MCF 10A (cell line): ENCODE data around the gene GALNT4. TPM values are rescaled to one million over a fixed set of nuclear protein-coding genes. Genes with fewer than 3 reads are reported as not detected.

Source experiments
- BruUV-seq: library from RNA; stranded (reverse); fragments of 400-500 nt; replicated peaks from 2 replicates; lab custom pipeline; 2021; lab: Mats Ljungman, UMichigan
- CTCF ChIA-PET: fragments of 300-600 bp; sonication (Branson Sonifier 250); formaldehyde crosslinking; extraction: SDS; loops from one replicate; lab custom pipeline; 2021; ENCODE audit warnings: antibody characterized with exemption, inconsistent platforms; lab: Yijun Ruan, JAX
- POLR2A ChIA-PET: fragments of 300-600, 350-650 bp; sonication (Branson Sonifier 250); formaldehyde crosslinking; extraction: SDS; loops from one replicate; lab custom pipeline; 2020; ENCODE audit warnings: antibody characterized with exemption, inconsistent platforms; lab: Yijun Ruan, JAX
- DNase-seq: peaks from one replicate; pipeline ENCODE4 v3.0.0-alpha.2; 2018; ENCODE audit not compliant: unreplicated experiment
- H3K27ac Mint-ChIP-seq: one replicate; pipeline ENCODE4 v1.8.0; 2022; ENCODE audit warnings: mild to moderate bottlenecking, low read depth, mixed read lengths; ENCODE audit not compliant: unreplicated experiment
- H3K27me3 Mint-ChIP-seq: one replicate; pipeline ENCODE4 v1.8.0; 2022; ENCODE audit warnings: mixed read lengths; ENCODE audit not compliant: insufficient read depth, unreplicated experiment
- H3K36me3 Mint-ChIP-seq: one replicate; pipeline ENCODE4 v1.8.0; 2022; ENCODE audit warnings: mild to moderate bottlenecking, moderate library complexity, mixed read lengths; ENCODE audit not compliant: insufficient read depth, unreplicated experiment
- H3K4me1 Mint-ChIP-seq: one replicate; pipeline ENCODE4 v1.8.0; 2022; ENCODE audit warnings: mixed read lengths; ENCODE audit not compliant: insufficient read depth, unreplicated experiment
- H3K4me3 Mint-ChIP-seq: one replicate; pipeline ENCODE4 v1.8.0; 2022; ENCODE audit warnings: mild to moderate bottlenecking, moderate library complexity, mixed read lengths; ENCODE audit not compliant: unreplicated experiment
- H3K9me3 Mint-ChIP-seq: one replicate; pipeline ENCODE4 v1.8.0; 2022; ENCODE audit warnings: mixed read lengths; ENCODE audit not compliant: unreplicated experiment
- CTCF ChIP-seq: fragments of 200-600 bp; IDR thresholded peaks from one replicate; pipeline ENCODE4 v1.8.0; 2022; ENCODE audit warnings: antibody characterized with exemption, mild to moderate bottlenecking; ENCODE audit not compliant: unreplicated experiment
- intact Hi-C: fragments of 100-400 bp; cut with micrococcal nuclease; formaldehyde crosslinking; loops from 2 replicates; pipeline ENCODE4 v1.14.1; 2022
- total RNA-seq: library from RNA; stranded (reverse); gene quantifications from 2 replicates; pipeline ENCODE4 v1.2.3, GENCODE V29; 2022

Gene GALNT4
- total RNA-seq, 1 experiment from 2014 or later, result 2.8 TPM

DNA sequence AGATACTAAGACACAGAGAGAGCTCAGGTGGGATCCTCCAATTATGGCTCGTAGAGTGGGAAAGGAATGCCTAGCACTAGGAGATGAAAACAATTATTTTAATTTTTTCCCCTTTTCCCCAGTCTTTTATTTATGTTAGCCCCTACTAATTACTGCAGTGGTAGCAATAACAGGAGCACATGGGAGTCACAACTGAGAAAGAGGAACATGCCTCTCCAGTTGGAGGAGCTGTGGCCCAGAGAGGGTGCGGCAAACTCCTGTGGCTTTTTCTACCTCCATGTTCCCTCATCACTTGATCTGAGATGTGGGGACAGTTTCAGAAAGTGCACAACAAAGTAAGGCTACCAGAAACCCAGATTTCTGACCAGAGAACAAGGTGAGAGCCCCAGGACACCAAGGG lies 27.2 kb upstream of the GALNT4 start:
- H3K27ac Mint-ChIP-seq, result no peak overlapping the region

GRCh38 chr12:89547101-89547500 lies 22.5 kb upstream of the GALNT4 start:
- intact Hi-C loops, result loop anchor here (10.0 kb wide), 1 partner anchor 1148 kb away; no protein-coding TSS in a partner anchor
- no peak overlapping the region for H3K27ac Mint-ChIP-seq
- no peak for DNase-seq
- H3K36me3 Mint-ChIP-seq, result no peaks in the 10 kb centered on the region
- H3K27me3 Mint-ChIP-seq, result no peaks in the 10 kb centered on the region
- no TSS peak for BruUV-seq
- H3K4me3 Mint-ChIP-seq, result no peak overlapping the region
- CTCF ChIA-PET, result no interaction called here
- H3K4me1 Mint-ChIP-seq, result peaks cover 32% of the 10 kb centered on the region
- POLR2A ChIA-PET, result interaction anchor here (0.6 to 1.6 kb wide), 3 partner anchors 21 to 162 kb away, joined by 3 read pairs; partner anchors contain the start of gene ATP2B1
- no peak for TF ChIP-seq CTCF
- no peaks in the 10 kb centered on the region for H3K9me3 Mint-ChIP-seq

More for the DNA sequence above, 27.2 kb upstream of the GALNT4 start:
- BruUV-seq, result no TSS peak
- no peak for TF ChIP-seq CTCF
- Mint-ChIP-seq H3K4me1 (no peaks in the 10 kb centered on the region), H3K9me3 (no peaks in the 10 kb centered on the region), H3K27me3 (no peaks in the 10 kb centered on the region), H3K4me3 (no peak overlapping the region), H3K36me3 (no peaks in the 10 kb centered on the region)
- ChIA-PET POLR2A (interaction anchor here (0.8 to 1.2 kb wide), 3 partner anchors 9 to 86 kb away, joined by 3 read pairs; no protein-coding TSS in a partner anchor), CTCF (interaction anchor here (0.7 to 2.6 kb wide), 3 partner anchors 8 to 1415 kb away, joined by 3 to 12 read pairs (median 4); no protein-coding TSS in a partner anchor)
- intact Hi-C loops, result no loop called here
- DNase-seq, result no peak

DNA sequence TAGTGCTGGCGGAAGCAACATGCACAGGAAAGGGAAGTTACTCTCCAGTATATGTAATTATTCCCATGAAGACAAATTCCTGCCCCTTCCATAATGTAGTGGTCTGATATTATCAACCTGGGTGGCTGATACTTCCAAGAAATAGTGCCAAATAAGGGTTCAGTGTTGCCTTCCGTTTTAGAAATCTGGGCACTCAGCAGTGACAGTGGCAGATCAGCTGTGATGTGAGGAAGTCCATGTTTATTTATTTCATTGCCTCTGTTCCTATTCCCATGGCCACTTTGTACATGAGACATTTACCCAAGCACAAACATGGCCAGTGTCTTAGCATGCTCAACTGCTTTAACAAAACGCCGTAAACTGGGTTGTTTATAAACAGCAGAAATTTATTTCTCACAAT lies 21.6 kb upstream of the GALNT4 start:
- intact Hi-C loops, result loop anchor here (10.0 kb wide), 1 partner anchor 1149 kb away; no protein-coding TSS in a partner anchor
- ChIA-PET POLR2A (no interaction called here), CTCF (interaction anchor here (0.6 kb wide), 1 partner anchor 1782 kb away, joined by 3 read pairs; no protein-coding TSS in a partner anchor)
- Mint-ChIP-seq H3K27me3 (no peaks in the 10 kb centered on the region), H3K4me1 (peaks cover 34% of the 10 kb centered on the region), H3K9me3 (no peaks in the 10 kb centered on the region), H3K4me3 (no peak overlapping the region), H3K36me3 (no peaks in the 10 kb centered on the region), H3K27ac (no peak overlapping the region)
- no TSS peak for BruUV-seq
- TF ChIP-seq CTCF, result no peak
- no peak for DNase-seq

DNA sequence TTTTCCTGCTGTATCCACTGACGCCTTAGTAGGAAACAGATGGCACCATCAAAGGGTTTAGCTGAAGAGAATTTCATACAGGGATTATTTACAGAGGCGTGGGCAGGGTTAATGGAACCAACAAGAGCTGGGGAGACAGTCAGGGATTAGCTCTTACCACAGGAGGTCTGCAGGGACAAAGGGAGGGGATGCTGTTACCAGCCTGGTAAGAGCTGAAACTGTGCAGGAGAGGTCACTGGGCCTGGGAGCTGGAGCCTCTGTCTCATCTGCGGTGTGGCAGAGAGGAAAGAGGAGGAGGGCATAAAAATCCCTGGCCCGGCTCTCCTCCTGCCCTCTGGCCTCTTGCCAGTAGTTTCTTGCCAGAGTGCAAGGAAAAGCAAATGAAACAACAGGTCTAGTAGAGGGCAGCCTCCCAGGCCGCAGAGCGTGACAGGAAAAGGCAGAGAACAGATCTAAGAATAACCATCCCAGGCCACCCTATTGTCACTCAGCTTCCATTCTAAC lies 20.1 kb upstream of the GALNT4 start:
- TF ChIP-seq CTCF, result no peak
- Mint-ChIP-seq H3K36me3 (no peaks in the 10 kb centered on the region), H3K27me3 (no peaks in the 10 kb centered on the region), H3K9me3 (no peaks in the 10 kb centered on the region), H3K27ac (no peak overlapping the region), H3K4me3 (no peak overlapping the region), H3K4me1 (peaks cover 34% of the 10 kb centered on the region)
- BruUV-seq, result no TSS peak
- peak; percentile 61 for DNase-seq
- ChIA-PET CTCF (interaction anchor here (0.6 to 3.3 kb wide), 17 partner anchors 8 to 1416 kb away, joined by 3 to 31 read pairs (median 4); partner anchors contain the start of gene ATP2B1), POLR2A (interaction anchor here (0.6 to 3.1 kb wide), 6 partner anchors 12 to 1377 kb away, joined by 3 to 21 read pairs (median 4); partner anchors contain the start of gene ATP2B1)
- intact Hi-C loops, result loop anchor here (5.0 to 10.0 kb wide), 2 partner anchors 403 to 1150 kb away; no protein-coding TSS in a partner anchor
